ENCODE results near the gene HS3ST5.

HS3ST5 gene

DNA sequence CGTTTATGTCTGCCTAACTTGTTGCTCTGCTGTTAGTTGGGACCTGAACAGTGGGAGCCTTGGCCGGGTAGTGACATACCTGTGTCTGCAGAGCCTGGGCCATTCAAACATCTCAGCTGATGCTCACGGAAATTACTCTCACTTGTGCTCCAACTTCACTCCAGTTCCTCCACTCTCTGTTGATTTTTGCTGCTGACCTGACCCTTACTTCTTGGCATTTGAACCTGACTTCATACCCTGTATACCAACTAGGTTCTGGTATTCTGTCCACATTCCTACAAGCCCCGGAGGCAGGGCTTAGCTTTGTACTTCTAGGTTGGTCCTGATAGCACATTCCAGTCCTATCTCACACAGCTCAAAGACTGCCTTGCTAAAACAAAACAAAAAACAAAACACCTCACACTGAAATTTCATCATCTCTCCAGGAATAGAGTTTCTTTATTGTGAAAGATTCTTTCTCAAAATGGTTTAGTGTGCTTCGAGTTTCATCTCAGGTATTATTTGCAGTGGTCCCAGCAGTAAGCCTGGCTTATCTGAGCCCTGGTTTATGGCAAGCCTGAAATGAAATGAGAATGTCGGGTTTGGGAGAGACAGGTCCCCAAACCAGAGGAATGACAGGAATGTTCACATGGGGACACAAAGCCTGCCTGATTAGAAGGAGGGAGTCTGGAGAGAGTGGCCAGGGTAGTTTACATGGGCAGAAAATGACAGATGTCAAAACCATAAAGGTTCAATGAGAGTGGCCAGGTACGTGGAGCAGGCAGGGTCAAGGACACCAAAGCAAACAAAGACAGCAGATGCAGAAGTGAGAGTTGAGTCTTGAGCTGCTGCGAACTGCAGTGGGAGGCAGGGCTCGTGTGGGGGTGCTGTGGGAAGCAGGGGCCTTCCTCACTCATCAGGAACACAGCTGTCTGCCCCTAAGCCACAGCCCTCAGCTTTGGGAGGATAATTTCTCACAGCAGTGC lies 197.7 kb downstream of the HS3ST5 start:
- DNase-seq: no peak

DNA sequence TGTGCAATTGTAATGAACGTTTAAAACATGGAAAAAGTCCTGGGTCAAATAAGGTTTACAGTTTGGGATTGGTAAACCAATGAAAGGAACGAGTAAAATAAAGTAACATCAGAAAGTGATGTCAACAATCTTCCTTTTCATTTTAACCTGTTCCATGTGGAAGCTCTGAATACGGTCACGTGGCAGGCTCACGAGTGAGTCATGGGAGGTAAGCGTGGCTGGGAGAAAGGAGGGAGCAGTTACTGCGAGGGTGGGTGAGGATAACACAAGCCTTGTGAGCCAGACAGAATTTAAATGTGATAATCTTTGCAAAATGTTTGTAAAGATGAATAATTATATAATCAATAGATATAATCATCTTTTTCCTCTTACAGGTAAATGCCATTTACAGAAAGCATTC lies 200.6 kb downstream of the HS3ST5 start:
- DNase-seq: no peak

DNA sequence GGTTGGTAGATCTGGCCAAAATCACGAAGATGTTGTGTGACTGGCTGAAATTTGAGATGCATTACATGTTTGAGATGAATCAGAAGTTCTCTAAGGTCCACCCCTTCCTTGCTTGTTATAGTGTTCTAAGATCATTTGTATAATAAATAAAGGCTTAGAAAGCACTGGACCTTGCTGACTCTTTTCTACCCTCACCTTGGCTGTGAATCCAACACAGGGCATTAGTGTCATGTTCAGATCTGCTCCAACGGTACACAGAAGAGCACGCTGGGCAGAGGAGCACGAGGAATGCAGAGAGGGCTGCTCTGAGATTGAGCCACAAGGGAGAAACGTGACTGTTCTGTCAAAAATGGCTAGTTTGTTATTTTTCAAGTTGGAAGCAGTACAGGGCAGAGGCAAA lies 202.4 kb downstream of the HS3ST5 start:
- no peak for DNase-seq

- DNase-seq: no peak
Measured at GRCh38 chr6:114138577-114139248, 204.1 kb downstream of the HS3ST5 start.

DNA sequence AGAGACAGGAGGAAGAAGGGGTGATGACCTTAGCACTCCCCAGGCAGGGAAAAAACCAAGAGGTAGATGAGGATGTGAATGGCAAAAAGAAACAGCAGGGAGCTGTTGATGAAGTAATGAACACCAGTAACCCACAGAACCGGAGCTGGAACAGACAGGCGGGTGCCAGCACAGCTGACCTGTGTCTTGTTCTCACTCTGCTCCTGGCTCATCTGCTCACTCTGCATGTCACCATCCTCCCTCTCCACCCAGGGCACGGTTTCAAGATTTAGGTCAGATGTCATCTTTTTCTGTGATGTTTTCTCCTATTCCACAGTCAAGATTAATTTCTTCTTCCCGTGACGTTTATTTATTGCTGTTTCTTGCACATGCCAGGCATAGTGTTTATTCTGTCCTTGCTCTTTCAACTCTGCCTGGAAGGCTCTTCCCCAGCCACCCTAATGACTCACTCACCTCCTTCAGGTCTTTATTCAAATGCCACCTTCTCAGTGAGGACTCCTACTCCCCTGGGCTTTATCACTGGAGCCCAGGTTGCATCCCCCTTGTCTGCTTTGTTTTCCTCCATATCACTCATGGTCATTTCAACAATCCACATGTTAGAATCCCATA lies 207.4 kb downstream of the HS3ST5 start:
- no peak for DNase-seq

DNA sequence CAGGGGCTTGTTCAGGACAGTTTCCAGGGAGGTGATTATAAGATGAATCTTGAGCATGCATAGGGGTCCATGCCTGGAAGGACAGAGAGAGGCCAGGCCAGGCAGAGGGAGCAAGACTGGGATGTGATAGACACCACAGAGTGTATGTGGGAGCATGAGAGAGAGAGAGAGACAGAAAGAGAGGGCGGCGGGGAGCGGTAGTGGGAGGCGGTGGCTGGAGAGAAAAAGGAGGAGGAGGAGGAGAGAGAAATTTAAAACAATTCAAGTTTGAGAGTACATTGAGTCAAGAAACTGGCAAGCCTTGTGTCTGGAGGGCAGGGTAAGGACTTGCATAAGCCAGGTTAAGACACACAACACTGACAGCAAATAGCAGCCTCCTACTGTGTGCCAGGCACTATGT lies 209.0 kb downstream of the HS3ST5 start:
- DNase-seq: no peak

- no peak for DNase-seq
Measured at GRCh38 chr6:114131945-114132344, 210.9 kb downstream of the HS3ST5 start.

DNA sequence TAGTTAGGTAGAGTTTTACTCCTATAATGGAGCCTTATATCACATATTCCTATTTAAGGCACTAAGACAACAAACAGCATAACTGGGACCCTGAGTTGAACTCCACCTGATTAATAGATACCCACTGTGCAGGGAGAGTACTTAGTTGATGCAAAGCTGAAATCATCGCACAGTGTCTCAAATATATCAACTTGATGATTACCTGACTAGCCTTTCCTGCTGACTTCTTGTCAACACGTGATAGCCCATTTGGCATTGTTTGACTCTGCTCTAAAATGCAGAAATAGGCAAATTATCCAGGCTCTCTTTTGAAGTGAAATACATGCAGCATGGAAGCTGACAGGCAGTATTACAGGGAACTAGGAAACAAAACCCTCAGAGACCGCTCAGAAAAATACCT lies 217.2 kb downstream of the HS3ST5 start:
- no peak for DNase-seq

DNA sequence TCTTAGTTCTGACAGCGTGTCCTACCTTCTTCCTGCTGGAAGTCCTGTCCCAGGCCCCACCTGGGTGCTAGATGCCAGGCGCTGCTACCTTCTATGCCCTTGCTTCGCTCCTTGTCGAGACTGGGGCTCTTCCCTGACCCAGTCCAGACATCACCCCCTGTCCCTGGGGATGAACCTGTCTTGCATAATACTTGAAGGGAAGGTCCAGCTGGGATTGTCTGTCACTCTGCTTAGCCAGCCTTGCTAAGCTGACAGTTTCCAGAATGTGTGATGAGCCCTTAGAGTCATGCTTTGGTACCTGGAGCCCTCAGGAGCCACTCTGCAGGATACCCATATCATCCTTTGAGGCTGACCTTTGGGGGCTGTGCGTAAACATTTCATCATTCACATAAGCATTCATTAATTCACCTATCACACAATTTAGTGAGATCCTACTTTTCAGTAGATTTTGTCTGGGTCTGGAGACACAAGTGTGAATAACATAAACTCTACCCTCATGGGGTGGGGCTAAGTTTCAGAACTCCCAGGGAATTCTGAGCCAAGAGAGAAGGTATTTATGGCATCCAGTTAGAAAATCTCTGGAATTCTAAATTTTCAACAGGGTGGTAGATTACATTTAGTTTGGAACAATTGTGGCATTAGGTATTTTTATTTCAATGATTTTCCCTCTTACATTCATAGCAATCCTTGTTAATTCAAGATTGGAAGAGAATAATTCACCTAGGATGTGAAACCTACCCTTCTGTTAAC lies 220.7 kb downstream of the HS3ST5 start:
- DNase-seq: no peak

DNA sequence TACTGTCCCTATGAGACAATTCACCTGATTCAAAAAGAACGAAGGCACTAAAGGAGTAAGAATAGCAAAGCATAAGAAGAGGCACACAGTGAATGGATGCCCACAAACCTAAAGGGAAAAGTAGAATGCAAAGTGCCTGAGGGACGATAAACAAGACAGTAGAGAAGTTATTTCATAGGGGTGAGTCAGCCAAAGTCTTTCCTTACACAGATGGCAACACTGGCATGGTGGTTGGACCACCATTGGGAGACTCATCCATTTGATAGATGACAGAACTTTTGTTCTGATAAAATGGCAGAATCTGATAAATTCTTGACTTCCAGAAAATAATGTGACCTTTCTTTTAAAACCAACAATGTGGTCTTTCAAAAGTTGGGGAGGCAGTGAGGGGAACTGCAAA lies 223.8 kb downstream of the HS3ST5 start:
- no peak for DNase-seq

GRCh38 chr6:114115652-114116051 lies 227.2 kb downstream of the HS3ST5 start:
- no peak for DNase-seq

GRCh38 chr6:114108119-114109002 lies 234.5 kb downstream of the HS3ST5 start:
- DNase-seq: peak; percentile 56 to 68

- no peak for DNase-seq
Measured at GRCh38 chr6:114106020-114106419, 236.8 kb downstream of the HS3ST5 start.

- no peak for DNase-seq
Measured at GRCh38 chr6:114101255-114101654, 241.6 kb downstream of the HS3ST5 start.

DNA sequence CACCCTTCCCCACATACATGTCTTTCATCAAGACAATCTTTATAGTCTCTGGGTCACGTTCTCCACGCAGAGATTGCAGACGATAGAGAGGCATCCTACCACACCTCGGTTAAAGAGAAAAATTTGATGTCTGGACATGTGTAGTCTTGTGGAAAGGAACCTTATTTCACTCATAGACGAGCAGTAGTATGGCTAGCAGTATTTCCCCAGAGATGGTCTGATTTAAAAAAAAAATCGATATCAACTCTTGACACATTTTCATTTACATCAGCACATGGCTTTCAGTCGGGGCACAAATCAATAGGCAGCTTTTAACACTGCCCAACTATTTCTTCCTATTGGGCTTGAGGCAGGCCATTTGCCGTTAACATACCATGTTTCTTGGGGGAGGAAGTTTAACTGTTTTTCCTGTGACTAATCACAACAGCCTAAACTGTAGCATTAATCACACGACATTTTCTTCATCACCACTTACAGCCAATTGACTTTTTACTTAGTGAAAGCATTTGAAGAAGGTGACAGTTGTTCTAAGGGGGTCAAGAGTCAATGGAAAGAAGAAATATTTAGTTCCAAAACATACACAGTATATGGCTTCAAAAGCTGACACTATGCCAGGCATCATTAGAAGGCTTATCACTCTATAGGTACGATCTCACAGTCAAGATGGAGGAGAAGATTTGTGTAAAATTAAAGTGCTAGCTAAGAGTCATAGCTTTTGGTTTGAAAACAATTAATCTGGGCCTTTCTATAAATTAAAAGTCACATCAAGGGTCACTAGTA lies 242.4 kb downstream of the HS3ST5 start:
- no peak for DNase-seq

DNA sequence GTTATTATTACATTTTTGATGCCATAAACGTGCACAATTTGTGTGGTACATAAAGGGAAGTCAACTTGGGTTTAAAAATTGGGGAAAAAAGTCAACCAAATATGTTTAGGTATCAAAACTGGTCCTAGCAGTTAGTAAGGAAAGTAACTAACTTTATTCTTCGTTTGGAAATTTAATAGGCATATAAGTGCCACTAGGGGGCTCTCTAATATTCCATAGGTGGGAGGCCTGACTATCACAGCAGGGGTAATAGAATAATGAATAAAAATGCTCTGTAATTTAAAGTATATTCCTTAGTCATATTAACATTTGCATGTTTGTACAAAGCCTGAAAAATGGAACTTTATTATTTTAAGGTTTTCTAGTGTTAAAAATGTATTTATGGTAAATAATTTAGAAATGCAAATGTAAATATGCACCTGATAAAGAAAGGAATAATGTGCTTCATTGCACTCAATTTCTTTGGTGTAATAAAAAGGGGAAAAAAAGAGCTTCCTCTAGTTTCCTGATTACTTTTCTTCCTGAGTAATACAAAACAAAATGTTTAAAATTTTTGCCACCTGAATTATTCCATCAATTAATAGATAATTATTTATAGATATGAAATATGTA lies 246.2 kb downstream of the HS3ST5 start:
- no peak for DNase-seq

- no peak for DNase-seq
Measured at GRCh38 chr6:114092943-114093342, 249.9 kb downstream of the HS3ST5 start.

GRCh38 chr6:114090626-114091025 lies 252.2 kb downstream of the HS3ST5 start:
- DNase-seq: no peak

GRCh38 chr6:114087496-114087895 lies 255.3 kb downstream of the HS3ST5 start:
- no peak for DNase-seq

DNA sequence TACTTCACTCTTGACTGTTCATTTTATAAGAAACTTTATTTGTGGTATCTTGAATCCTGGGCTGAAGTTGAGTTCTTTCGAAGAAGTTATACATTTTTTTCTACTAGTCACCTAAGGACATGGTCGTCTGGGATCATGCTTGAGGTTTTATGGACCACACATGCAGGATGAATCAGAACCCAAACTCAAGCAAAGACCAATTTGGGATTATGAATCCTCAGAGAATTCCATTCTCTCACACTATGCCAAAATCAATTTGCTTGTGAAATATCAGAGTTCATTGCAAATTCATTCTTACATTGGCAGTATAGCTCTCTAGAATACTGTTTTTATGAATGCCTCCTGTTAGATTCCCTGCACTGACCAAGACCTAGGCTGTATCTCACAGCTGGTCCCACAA lies 257.6 kb downstream of the HS3ST5 start:
- no peak for DNase-seq
